GM19372 (cell line): Measurements from ENCODE around the gene LARGE2.

Experiments used
- ATAC-seq: cut with Tn5 transposase; IDR thresholded peaks from one replicate; pipeline ENCODE4 v1.9.1; 2021; ENCODE audit warnings: mild to moderate bottlenecking, low read depth, moderate library complexity; ENCODE audit not compliant: unreplicated experiment

The LARGE2 gene

DNA sequence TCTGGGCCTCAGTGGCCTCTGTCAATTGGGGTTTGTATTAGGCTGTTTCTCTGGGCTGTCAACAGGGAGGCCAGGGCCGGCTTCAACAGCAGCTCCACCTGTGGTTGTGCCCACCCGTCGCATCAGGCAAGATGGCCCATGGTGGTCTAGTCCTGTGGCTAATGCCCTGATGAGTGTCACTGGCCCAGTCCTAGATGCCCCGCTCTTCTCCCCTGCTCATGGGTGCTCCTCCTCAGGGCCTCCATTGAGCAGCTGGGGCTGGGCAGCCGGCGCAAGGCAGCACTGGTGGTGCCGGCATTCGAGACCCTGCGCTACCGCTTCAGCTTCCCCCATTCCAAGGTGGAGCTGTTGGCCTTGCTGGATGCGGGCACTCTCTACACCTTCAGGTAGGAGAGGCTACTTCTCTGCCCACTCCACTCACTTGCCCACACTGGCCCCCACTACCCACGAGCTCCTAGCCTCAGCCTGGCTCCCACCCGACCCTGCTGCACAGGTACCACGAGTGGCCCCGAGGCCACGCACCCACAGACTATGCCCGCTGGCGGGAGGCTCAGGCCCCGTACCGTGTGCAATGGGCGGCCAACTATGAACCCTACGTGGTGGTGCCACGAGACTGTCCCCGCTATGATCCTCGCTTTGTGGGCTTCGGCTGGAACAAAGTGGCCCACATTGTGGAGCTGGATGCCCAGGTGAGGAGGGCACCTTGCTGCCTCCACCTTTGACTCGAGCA lies 5.4 kb downstream of the LARGE2 start:
- ATAC-seq: no peak

DNA sequence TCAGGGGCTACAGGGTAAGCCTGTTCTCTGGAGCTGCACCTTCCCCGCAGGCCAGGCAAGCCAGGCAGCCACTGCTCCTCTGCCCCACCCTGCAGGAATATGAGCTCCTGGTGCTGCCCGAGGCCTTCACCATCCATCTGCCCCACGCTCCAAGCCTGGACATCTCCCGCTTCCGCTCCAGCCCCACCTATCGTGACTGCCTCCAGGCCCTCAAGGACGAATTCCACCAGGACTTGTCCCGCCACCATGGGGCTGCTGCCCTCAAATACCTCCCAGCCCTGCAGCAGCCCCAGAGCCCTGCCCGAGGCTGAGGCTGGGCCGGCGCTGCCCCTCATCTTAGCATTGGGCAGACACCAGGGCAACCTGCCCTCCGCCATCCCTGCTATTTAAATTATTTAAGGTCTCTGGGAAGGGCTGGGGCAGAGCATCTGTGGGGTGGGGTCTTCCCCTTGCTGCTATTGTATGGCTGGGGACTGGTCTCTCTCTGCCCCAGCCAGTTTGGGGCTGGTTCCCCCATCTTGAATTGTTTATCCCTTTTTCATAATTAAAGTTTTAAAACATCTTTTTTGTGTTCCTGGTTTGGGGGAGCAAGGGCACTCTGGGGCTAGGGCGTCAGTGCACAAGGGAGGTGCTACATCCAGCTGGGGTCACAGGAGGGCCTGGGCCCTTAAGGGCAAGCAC lies 6.2 kb downstream of the LARGE2 start:
- no peak for ATAC-seq

DNA sequence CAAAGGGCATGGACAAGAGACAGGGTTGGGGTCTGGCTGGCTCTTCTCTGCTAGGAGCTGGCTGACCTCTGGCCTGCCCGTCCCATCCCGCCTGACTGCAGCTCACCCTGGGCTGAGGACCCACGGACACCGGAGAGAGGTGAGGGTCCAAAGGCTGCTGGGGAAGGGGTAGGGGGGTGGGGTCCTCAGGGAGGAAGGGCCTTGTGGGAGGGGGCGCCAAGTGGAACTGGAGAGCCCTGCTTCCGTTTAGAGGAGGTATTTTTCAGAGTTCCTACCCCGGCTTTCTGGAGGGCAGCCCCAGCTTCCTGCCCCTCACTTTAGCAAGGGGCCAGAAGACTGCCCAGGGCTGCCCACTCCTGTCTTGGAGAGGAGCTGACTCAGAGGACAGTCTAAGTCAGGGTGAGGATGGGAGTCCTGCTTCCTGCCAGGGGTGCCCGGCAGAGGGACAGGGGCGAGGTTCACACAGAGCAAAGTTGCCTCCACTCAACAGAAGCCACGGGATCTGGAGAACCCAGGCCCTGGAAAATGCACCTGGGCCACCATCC lies 7.1 kb downstream of the LARGE2 start:
- ATAC-seq: peak; percentile 13

DNA sequence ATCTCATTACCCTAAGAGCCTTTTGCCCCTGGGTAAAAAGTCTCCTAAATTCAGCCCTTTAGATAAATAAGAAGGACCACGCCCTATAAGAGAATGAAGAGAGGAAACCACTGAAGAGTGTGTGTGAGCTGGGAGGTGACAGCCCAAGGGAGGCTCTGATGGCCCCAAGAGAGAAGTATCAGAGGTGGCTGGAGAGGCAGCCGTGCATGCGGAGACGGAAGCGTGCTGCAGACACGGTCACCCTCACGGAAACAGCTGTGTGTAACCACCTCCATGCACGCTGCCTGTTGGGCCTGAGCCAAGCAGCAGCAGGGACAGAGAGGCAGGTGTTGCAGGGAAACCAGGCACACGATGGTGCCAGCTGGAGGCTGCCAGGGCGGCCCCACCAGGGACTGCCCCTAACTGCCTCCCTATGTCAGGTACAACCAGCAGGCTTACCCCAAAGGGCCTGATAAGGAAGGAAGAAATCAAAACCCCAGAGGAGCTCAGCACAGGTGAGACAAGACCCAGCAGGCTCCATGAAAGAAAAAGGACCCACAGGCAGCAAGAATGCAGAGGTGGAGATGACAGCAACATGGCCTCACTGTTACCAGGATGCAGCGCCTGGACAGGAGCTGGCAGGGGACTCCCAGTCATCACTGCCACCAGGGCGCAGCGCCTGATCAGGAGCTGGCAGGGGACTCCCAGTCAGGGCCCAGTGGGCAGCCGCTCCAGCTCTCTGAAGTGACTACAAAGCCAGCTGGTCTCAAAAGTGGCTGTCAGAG lies 7.8 kb downstream of the LARGE2 start:
- peak; percentile 95 for ATAC-seq

DNA sequence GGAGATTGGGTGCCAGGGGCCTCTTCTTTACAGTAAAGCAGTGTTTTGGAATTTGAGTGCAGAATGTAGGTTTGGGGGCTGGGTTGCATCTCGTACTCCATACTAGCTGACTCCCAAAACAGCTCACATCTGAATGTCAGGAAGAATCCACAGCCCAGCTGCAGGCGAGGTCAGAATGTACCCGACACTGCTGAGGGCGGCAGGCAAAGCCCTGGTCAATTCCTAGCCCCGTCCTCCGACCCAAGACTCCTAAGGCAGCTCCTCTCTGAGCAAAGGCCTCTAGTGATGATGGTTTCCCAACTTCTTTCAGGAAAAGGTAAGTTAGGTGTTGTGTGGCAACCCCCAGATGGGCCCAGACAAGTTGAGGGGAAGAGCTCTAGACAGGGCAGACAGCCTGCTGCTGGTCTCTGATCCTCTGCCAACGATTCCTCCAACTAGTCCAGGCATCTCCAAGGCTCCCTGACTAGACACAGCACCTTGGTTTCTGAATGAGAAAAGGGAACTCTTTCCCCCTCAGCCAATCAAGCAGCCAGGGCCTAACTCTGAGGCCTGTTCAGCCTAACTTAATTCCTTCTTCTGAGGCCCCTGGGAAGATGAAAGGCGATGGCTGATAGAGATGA lies 8.6 kb downstream of the LARGE2 start:
- no peak for ATAC-seq

DNA sequence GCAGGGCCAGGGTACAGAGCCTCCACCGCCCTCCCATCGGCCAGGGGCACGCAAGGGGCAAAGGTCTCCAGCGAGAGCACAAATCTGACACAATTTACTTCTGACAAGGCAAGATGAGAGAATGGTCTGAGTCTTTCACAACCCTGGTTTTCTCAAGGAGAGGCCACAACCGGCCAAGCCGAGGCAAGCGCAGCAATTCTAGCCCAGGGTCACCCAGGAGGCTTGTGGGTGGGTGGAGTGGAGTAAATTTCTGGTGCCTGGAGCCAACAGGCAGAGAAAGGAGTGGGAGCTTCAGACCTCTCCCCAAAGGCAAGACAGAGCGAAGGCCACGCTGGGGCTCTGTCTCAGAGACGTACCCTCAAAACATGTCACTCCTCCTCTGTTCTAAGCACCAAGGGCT lies 9.3 kb downstream of the LARGE2 start:
- ATAC-seq: no peak

DNA sequence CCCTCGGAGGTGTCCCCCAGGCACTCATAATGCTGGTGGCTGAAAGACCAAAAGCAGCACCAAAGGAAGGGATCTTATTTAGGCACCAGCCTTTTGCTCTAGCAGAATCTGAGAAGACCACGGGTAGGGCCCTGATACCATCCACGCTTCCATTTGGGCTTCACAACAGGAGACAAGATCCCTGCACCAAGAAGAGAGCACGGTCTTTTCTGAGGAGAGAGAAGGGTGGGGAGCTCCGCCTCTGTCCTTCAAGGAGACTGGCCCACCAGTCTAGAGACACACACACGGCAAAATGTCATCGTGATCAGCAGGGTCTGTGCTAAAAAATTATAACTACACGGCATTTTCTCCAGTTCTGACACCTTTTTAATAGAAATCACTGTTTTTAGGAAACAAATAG lies 9.8 kb downstream of the LARGE2 start:
- no peak for ATAC-seq

DNA sequence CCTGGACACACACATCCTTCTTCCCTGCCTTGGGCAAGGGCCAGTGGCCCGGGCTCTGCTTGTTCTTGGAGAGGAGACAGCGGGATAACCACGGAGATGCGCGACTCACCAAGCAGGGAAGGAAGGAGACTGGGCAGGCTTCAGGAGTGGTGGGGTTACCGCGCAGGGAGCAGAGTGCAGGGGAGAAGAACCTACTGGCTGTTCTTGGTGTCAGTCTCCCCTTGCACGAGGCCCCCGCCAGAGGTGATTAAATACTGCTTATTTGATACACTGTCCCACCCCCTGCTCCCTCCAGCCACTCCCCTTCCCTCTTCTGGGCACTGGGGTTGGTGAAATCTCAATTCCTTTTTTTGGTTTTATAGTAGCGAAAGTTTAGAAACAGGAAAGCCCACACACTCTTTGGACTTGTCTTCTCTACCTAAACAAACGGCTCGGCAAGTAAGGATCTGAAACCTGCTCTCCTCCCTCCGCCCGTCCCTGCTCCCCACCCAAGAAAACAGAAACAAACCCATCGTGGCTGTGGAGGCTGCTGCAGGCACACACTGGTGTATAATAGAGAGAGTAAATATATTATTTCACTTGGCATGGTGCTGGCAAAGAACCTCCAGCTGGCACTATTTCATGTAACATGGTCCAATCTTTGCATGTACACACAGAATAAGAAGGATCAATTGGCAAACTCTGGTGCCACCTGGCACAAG lies 10.8 kb downstream of the LARGE2 start:
- no peak for ATAC-seq

DNA sequence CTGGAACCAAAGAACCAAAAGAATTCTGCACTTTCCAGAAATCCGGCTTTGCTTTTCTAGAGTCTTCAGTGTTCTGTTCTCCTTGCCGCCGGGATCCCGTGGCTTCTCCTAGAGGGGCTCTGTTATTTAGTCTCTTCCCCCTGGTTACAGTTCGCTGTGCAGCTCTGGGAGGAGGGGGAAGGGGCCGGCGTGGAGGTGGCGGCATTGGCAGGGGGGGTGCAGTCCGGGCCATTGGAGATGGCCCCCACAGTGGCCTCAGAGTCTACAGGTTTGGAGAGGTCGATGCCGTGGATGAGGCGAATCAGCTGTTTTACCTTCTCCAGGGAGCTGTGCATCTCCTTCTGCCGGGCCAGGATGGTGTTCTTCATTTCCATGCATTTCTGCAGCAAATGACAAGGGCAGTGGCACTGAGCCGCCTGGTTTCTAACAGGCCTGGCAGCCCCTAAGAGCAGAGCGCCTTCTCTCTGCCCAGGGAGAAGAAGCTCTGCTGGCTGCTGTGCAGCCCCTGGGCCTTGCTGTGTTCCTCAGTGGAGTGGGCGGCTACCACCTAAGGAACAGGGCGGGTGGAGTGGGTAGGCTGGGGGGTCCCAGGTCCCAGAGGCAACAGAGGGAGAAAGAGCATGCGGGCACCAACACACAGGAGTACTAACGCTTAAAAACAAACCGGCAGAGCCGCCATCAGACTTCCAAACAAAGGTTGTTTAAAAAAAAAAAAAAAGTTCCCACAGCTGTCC lies 11.6 kb downstream of the LARGE2 start:
- ATAC-seq: no peak

DNA sequence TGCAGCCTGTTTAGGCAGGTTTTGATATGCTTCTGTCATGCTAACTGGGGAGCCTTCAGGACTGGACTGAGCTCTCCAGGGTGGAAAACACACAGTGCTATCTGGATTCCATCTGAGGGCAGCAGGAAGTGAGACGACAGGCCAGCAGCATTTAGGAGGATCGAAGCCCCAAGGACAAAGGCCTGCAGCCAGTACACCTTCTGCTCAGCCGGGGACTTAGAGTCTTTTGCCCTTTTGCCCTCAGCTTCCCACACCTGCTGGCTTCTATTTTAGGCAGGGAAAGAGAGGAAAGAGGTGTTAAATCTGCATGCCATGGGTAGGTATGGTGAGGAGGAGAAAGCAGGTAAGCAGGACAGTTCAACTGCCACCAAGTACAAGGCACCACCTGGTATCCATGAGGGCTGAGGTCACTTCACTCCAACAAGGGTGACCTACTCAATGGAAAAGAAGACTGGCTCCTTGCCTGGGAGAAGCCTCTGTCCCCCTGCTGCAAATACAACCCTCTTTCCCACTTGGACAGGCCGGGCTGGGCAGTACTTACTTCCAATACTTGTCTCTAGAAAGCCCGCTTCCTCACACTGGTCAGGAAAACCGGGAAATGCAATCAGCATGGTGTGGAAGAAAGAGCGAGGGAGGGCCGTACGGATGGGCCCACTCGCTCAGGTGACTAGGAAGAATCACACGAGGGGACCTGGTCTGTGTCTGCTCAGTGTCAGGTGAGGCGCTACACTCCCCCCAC lies 12.3 kb downstream of the LARGE2 start:
- no peak for ATAC-seq

DNA sequence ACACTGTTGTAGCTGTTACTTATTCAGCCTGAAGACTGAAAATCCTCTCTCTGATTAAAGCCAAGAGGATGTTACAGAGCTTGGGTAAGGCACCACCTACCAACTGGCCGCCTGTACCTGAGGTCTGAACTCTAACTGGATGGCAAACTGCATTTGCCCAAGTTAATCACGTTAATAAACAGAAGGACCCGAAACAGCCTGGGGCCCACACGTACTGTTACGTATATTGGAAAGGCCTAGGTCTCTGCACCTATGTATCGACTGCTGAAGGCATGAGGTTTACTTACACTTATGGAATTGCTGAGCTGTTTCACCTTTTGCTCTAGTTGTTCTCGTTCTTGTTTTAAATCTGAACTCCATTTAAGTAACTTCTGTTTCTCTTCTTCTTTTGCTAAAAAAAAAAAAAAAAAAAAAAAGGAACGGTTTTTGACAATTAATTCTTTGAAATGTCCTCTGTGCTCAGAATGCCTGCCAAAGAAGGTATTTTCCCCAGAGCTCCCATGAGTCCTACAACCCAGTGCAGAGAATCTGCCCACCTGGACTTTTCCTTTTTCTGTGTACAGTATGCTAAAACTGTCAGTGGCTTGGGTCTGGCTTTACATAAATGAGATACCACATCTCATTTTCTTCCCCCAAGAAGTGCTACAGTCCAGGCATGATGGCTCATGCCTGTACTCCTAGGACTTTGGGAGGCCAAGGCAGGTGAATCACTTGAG lies 13.1 kb downstream of the LARGE2 start:
- no peak for ATAC-seq

DNA sequence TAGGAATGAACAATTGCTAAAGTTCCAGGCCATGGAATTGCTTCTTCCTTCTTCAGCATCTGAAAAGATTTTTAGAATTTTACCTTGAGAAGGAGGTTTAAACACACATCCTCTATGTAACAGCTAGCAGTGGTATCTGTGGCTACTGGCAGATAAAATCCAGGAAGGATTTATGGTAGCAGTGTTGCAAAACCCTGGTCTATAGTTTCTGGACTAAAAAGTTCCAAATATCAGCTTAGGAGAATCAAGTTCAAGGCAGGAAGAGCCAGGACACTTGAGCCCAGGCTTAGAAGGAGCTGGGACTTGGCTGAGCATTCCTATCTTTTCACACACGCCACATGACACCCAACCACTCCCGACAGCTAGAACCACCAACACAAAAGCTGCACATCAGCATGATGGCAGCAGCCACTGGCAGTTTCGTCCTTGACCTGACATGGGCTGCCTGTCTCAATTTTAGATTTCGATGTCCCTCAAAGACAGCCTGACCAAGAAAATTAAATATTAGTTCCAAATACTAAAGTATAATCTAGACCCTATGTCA lies 14.1 kb downstream of the LARGE2 start:
- ATAC-seq: no peak

DNA sequence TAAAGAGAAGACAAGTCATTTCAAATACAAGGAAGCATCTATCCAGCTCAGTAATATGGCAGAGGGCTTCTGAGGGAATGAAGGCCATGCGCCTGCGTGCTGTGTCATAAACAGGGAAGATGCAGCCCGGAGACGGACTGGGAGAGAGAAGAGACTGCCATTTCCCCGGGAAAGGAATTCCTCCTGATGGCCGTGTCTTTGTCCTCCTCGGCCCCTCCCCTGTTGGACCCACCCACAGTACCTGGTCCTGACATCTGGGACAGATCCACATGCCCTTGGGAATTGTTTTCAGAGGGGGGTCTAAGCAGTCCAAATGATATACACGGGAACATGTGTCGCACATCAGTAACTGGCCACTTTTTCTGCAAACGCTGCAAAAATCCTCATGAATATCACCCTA lies 15.5 kb downstream of the LARGE2 start:
- ATAC-seq: no peak

DNA sequence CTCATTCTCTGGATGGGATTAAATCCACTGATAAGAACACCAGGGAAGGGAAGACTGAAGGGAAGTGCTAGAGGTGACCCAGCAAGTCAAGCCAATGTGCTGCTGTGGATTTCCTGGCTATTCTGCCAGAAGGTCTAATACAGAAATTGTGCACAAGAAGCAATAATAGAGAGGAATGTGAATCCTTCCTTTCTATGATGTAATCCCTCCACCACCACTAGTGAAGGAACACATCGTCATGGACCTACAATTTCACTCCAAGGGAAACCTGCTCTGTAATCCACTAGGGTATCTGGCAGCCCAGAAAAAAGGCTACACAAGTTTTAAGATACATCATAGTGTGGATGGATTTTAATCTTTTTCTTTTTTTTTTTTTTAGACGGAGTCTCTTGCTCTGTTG lies 17.4 kb downstream of the LARGE2 start:
- no peak for ATAC-seq

DNA sequence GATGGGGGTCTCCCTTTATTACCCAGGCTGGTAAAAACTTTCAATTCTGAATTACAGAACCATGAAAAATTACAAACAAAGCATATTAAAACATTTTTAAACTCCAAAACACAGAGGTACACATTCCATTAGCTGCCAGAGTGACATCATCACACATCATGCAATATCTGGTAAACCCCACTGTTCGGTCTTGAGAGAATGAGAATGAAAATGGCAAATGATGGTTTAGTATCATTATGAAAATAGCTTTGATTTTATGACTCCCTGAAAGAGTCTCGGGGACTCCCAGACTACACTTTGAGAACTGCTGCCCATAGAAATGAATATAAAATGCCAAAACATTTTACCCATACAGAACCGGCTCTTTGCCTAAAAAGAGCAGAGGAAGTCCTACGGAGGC lies 18.8 kb downstream of the LARGE2 start:
- ATAC-seq: no peak

DNA sequence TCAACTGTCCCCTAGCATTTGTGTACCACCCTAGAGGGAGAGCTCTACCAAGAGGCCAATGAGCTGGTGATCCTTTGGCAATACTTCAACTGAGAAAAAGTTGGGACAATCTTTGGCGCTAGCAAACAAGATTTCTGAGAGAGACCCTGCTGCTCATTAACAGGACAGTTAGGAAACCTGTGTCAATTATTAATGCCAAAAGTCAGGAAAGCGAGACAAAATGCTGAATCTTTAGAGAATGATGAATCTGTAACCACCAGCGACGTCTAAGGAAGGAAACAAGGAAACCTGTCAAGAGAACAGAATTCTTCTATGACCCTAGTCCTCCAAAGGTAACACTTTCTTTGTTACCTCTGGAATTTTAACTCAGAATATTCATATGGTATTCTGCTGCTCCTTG lies 19.9 kb downstream of the LARGE2 start:
- no peak for ATAC-seq

DNA sequence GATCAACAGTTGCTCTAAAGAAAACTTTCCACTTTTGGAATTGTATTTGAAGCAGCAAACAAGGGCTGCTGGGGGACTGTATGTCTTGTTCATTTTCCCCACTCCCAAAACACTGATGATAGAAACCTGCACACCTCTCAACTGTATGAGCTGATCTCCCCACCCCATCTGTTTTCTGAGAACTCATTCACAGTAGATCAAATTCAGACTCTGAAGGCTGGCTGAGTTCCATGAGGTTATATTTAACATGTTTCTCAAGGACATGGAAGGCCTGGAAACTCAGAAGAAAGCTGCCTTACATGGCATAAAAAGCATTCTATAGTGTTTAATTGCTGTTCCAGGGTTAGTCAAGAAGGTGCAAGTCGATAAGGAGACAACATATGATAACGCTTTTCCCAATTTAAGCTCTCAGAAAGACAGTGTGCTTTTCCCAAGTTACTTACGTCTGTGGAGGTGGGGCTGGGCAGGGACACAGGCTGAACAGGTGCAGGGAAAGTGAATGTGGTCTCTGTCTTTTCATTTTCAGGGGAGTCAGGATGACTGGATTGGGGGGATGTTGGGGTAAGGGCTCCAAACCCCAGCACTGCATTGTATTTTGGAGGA lies 23.0 kb downstream of the LARGE2 start:
- no peak for ATAC-seq

DNA sequence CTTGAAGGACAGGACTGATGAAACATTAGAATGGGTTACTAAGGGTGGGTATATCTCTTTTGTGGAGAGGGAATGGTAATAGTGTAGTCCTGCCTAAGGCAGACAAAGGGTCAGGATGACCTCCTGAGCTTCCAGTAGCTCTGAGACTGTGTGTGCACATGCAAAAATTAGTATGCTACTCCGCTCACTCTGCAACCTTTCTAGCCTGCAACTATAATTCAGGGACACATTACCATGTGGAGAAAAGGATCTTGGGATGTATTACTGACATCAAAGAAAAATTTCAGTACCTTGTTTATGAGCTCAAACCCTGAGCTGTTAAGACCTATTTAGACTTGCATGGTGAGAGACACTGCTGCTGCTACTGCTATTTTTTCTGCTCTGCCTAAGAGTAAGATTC lies 25.4 kb downstream of the LARGE2 start:
- no peak for ATAC-seq
